NCI-H2227 (cell line): ENCODE data around the gene VNN1.
"Not testable (repeated sequence)": the region's sequence is repeated elsewhere in the genome, so short reads cannot be mapped to it uniquely, and the experiment has no call there.

ENCODE experiments used
- DNase-seq: peaks from one replicate; lab custom pipeline; 2025; ENCODE audit not compliant: unreplicated experiment; lab: John Stamatoyannopoulos, UW

The VNN1 gene

GRCh38 chr6:132673376-132674094 is 40.3 kb downstream of the VNN1 start:
- no peak for DNase-seq

- DNase-seq, result no peak
These were observed 42.6 kb downstream of the VNN1 start for GRCh38 chr6:132671295-132671694.

GRCh38 chr6:132669690-132670291 is 44.1 kb downstream of the VNN1 start:
- DNase-seq, result no peak

- no peak for DNase-seq
These were observed 47.7 kb downstream of the VNN1 start for GRCh38 chr6:132666118-132666517.

- no peak for DNase-seq
These were observed 49.4 kb downstream of the VNN1 start for GRCh38 chr6:132664309-132665034.

- DNase-seq, result no peak
These were observed 50.2 kb downstream of the VNN1 start for GRCh38 chr6:132663661-132664060.

GRCh38 chr6:132661906-132662305 is 51.9 kb downstream of the VNN1 start:
- no peak for DNase-seq

- DNase-seq, result no peak
These were observed 54.8 kb downstream of the VNN1 start, which contains the start of gene TAAR1 for GRCh38 chr6:132659082-132659481. Gene TAAR1, minus strand, starts transcription at chr6:132659182. Its CDS starts 13,179 bp downstream, at chr6:132646003.

GRCh38 chr6:132651062-132651461 is 62.8 kb downstream of the VNN1 start:
- no peak for DNase-seq

GRCh38 chr6:132650429-132650828 is 63.4 kb downstream of the VNN1 start:
- DNase-seq, result no peak

- DNase-seq, result no peak
These were observed 65.0 kb downstream of the VNN1 start for GRCh38 chr6:132648828-132649227.

GRCh38 chr6:132648356-132648755 is 65.5 kb downstream of the VNN1 start:
- no peak for DNase-seq

- no peak for DNase-seq
These were observed 70.3 kb downstream of the VNN1 start for GRCh38 chr6:132643547-132643946.

- not testable (repeated sequence) for DNase-seq
These were observed 76.7 kb downstream of the VNN1 start for GRCh38 chr6:132637135-132637534.

GRCh38 chr6:132635906-132636305 is 77.9 kb downstream of the VNN1 start:
- DNase-seq, result not testable (repeated sequence)

GRCh38 chr6:132635288-132635687 is 78.6 kb downstream of the VNN1 start:
- DNase-seq, result not testable (repeated sequence)

GRCh38 chr6:132634796-132635195 is 79.1 kb downstream of the VNN1 start:
- DNase-seq, result no peak

GRCh38 chr6:132633362-132633761 is 80.5 kb downstream of the VNN1 start:
- DNase-seq, result no peak
